GM12875 (cell line): ENCODE results near the gene UBE2D3.

Experiments used
- H3K4me3 ChIP-seq: one replicate; pipeline ENCODE4 v1.5.1; 2011; ENCODE audit warnings: low read depth, low read length, control low read depth
- TF ChIP-seq, protein P1 (sequence below): IDR thresholded peaks from 2 replicates; pipeline ENCODE4 v1.5.1; 2011; ENCODE audit warnings: low read depth, mild to moderate bottlenecking, control low read depth, inconsistent platforms, low read length, moderate library complexity, borderline replicate concordance; ENCODE audit not compliant: insufficient read depth

UBE2D3 gene

DNA sequence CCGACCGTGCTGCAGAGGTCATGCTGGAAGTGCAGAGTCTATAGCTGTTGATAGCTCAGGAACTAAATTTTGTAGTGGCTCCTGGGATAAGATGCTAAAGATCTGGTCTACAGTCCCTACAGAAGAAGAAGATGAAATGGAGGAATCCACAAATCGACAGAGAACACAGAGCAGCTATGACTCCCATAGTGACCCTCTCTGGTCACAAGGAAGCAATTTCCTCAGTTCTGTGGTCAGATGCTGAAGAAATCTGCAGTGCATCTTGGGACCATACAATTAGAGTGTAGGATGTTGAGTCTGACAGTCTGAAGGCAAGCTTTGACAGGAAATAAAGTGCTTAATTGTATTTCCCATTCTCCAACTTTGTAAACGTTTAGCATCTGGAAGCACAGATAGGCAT, 75.4 kb downstream of the UBE2D3 start:
- TF ChIP-seq, protein P1, sequence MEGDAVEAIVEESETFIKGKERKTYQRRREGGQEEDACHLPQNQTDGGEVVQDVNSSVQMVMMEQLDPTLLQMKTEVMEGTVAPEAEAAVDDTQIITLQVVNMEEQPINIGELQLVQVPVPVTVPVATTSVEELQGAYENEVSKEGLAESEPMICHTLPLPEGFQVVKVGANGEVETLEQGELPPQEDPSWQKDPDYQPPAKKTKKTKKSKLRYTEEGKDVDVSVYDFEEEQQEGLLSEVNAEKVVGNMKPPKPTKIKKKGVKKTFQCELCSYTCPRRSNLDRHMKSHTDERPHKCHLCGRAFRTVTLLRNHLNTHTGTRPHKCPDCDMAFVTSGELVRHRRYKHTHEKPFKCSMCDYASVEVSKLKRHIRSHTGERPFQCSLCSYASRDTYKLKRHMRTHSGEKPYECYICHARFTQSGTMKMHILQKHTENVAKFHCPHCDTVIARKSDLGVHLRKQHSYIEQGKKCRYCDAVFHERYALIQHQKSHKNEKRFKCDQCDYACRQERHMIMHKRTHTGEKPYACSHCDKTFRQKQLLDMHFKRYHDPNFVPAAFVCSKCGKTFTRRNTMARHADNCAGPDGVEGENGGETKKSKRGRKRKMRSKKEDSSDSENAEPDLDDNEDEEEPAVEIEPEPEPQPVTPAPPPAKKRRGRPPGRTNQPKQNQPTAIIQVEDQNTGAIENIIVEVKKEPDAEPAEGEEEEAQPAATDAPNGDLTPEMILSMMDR, result no peak
- no peak overlapping the region for H3K4me3 ChIP-seq
